HCT116 (cell line): Measurements from ENCODE around the gene RNU7-1. TPM values are rescaled to one million over a fixed set of nuclear protein-coding genes. Genes with fewer than 3 reads are reported as not detected.
A peak's percentile ranks its signal among the peaks of the same experiment; 100 is the strongest.

Experiments
- ATAC-seq: fragments of 200-7000 bp; cut with Tn5 transposase; 2 replicates; pipeline ENCODE4 v1.9.1; 2020; ENCODE audit warnings: mild to moderate bottlenecking, moderate library complexity
- BruUV-seq: library from RNA; stranded (reverse); fragments of 400-500 nt; replicated peaks from 2 replicates; lab custom pipeline; 2021; lab: Mats Ljungman, UMichigan
- CTCF ChIA-PET: fragments of 300-600 bp; sonication (Branson Sonifier 250); formaldehyde crosslinking; loops from one replicate; lab custom pipeline; 2021; ENCODE audit warnings: antibody characterized with exemption; lab: Charles Lee
- POLR2A ChIA-PET: fragments of 300-600, 350-600 bp; sonication (Branson Sonifier 250); formaldehyde crosslinking; loops from one replicate; lab custom pipeline; 2021; ENCODE audit warnings: antibody characterized with exemption; lab: Charles Lee
- RAD21 ChIA-PET, 2 experiments: fragments of 300-600 bp; sonication (Branson Sonifier 250); formaldehyde crosslinking; loops; one replicate each; lab custom pipeline; 2023; ENCODE audit warnings: low total read pairs in 2 of 2; ENCODE audit not compliant: uncharacterized antibody in 2 of 2, unreplicated experiment in 2 of 2, low non-redundant PET in 1 of 2; lab: Charles Lee
- DNase-seq: peaks from one replicate; pipeline ENCODE4 v3.0.0-alpha.2; 2010; ENCODE audit warnings: low read depth, low spot score
- H2AFZ ChIP-seq: fragments of 200-600 bp; shearing (Covaris generic), sonication (generic); 2 replicates; pipeline ENCODE4 v1.6.1; 2017; ENCODE audit warnings: low read depth, mixed run types, mixed read lengths, antibody characterized with exemption, low read length; ENCODE audit not compliant: poor library complexity, severe bottlenecking
- H3K27ac ChIP-seq: 2 replicates; pipeline ENCODE4 v1.5.1; 2012; ENCODE audit warnings: low read depth, low read length
- H3K27me3 ChIP-seq: fragments of 200-600 bp; sonication (generic); 2 replicates; pipeline ENCODE4 v1.6.1; 2016; ENCODE audit warnings: mixed run types, low read length, mixed read lengths; ENCODE audit not compliant: insufficient read depth
- H3K36me3 ChIP-seq, 2 experiments: fragments of 200-500 bp in 1 of 2; fragments of 200-600 bp in 1 of 2; sonication (Bioruptor generic) in 1 of 2; sonication (generic) in 1 of 2; 2 replicates each; pipeline versions ENCODE4 v1.5.1 to v1.6.1; 2014 to 2016; ENCODE audit warnings: low read length in 2 of 2, inconsistent platforms in 1 of 2, mixed read lengths in 1 of 2, mixed run types in 1 of 2; ENCODE audit not compliant: insufficient read depth in 2 of 2, control insufficient read depth in 1 of 2
- H3K4me1 ChIP-seq, 2 experiments: fragments of 200-600 bp in 1 of 2; sonication (generic) in 1 of 2; 2 replicates each; pipeline versions ENCODE4 v1.5.1 to v1.6.1; 2012 to 2017; ENCODE audit warnings: low read length in 2 of 2, inconsistent platforms in 1 of 2, mild to moderate bottlenecking in 1 of 2, mixed read lengths in 1 of 2, mixed run types in 1 of 2, moderate library complexity in 1 of 2; ENCODE audit not compliant: insufficient read depth in 2 of 2, control insufficient read depth in 1 of 2
- H3K4me2 ChIP-seq: fragments of 200-600 bp; sonication (generic); 2 replicates; pipeline ENCODE4 v1.6.1; 2017; ENCODE audit warnings: mixed run types, low read length, mixed read lengths
- H3K4me3 ChIP-seq, 2 experiments: fragments of 200-600 bp in 1 of 2; sonication (generic) in 1 of 2; replicated peaks in 1 of 2; 2 replicates each; pipeline ENCODE4 v1.5.1; 2011 to 2016; ENCODE audit warnings: low read length in 2 of 2, control low read depth in 1 of 2, low read depth in 1 of 2, mild to moderate bottlenecking in 1 of 2, mixed read lengths in 1 of 2, mixed run types in 1 of 2
- H3K79me2 ChIP-seq: fragments of 200-600 bp; sonication (generic); 2 replicates; pipeline ENCODE4 v1.6.1; 2017; ENCODE audit warnings: mild to moderate bottlenecking, mixed run types, low read length, moderate library complexity, mixed read lengths; ENCODE audit not compliant: insufficient read depth
- H3K9ac ChIP-seq: fragments of 200-600 bp; sonication (generic); 2 replicates; pipeline ENCODE4 v1.6.1; 2016; ENCODE audit warnings: low read length, mixed read lengths
- H3K9me2 ChIP-seq: fragments of 200-600 bp; sonication (generic), shearing (Covaris generic); 2 replicates; pipeline ENCODE4 v1.6.1; 2017; ENCODE audit warnings: mixed run types, mild to moderate bottlenecking, moderate library complexity; ENCODE audit not compliant: insufficient read depth
- H3K9me3 ChIP-seq, 2 experiments: fragments of 200-500 bp in 1 of 2; fragments of 200-600 bp in 1 of 2; sonication (Bioruptor generic) in 1 of 2; sonication (generic) in 1 of 2; 2 replicates each; pipeline ENCODE4 v1.6.1; 2014 to 2017; ENCODE audit warnings: low read length in 2 of 2, mixed read lengths in 2 of 2, inconsistent platforms in 1 of 2, low read depth in 1 of 2, mild to moderate bottlenecking in 1 of 2, mixed run types in 1 of 2, moderate library complexity in 1 of 2; ENCODE audit not compliant: control insufficient read depth in 1 of 2, insufficient read depth in 1 of 2
- H4K20me1 ChIP-seq: fragments of 200-600 bp; sonication (generic), shearing (Covaris generic); 2 replicates; pipeline ENCODE4 v1.6.1; 2017; ENCODE audit warnings: mixed run types, mild to moderate bottlenecking, moderate library complexity; ENCODE audit not compliant: insufficient read depth
- CBX3 ChIP-seq: IDR thresholded peaks from 2 replicates; pipeline ENCODE4 v1.6.1; 2012; ENCODE audit warnings: low read depth
- CEBPB ChIP-seq: IDR thresholded peaks from 2 replicates; pipeline ENCODE4 v1.6.1; 2012; ENCODE audit warnings: low read depth
- CTCF ChIP-seq, 3 experiments: fragments of 200-600 bp in 1 of 3; sonication (generic) in 1 of 3; IDR thresholded peaks in 2 of 3; conservative IDR thresholded peaks in 1 of 3; 2 replicates each; pipeline ENCODE4 v1.5.1; 2012 to 2017; ENCODE audit warnings: low read depth in 2 of 3, low read length in 2 of 3, antibody characterized with exemption in 1 of 3, borderline replicate concordance in 1 of 3, control low read depth in 1 of 3, mild to moderate bottlenecking in 1 of 3, mixed read lengths in 1 of 3, mixed run types in 1 of 3, moderate library complexity in 1 of 3; ENCODE audit not compliant: insufficient read depth in 1 of 3
- EGR1 ChIP-seq: IDR thresholded peaks from 2 replicates; pipeline ENCODE4 v1.6.1; 2012; ENCODE audit warnings: low read depth
- ELF1 ChIP-seq: IDR thresholded peaks from 2 replicates; pipeline ENCODE4 v1.6.1; 2012; ENCODE audit warnings: low read depth, borderline replicate concordance
- EZH2 ChIP-seq: fragments of 200-600 bp; sonication (generic); IDR thresholded peaks from 2 replicates; pipeline ENCODE4 v1.6.1; 2017; ENCODE audit warnings: antibody characterized with exemption, mixed run types
- EZH2phosphoT487 ChIP-seq: fragments of 200-600 bp; IDR thresholded peaks from 2 replicates; pipeline ENCODE4 v1.6.1; 2018; ENCODE audit warnings: antibody characterized with exemption, borderline replicate concordance
- JUND ChIP-seq: IDR thresholded peaks from 2 replicates; pipeline ENCODE4 v1.6.1; 2012
- POLR2AphosphoS5 ChIP-seq: IDR thresholded peaks from 2 replicates; pipeline ENCODE4 v1.6.1; 2011; ENCODE audit warnings: mild to moderate bottlenecking, low read depth, low read length, moderate library complexity
- RAD21 ChIP-seq: IDR thresholded peaks from 2 replicates; pipeline ENCODE4 v1.6.1; 2012; ENCODE audit warnings: low read depth, mild to moderate bottlenecking
- SIN3A ChIP-seq: IDR thresholded peaks from 2 replicates; pipeline ENCODE4 v1.6.1; 2012; ENCODE audit warnings: low read depth
- YY1 ChIP-seq: IDR thresholded peaks from 2 replicates; pipeline ENCODE4 v1.6.1; 2011; ENCODE audit warnings: low read length, low read depth, moderate library complexity, mild to moderate bottlenecking; ENCODE audit not compliant: insufficient replicate concordance; ENCODE audit errors: extremely low read depth
- ZBTB33 ChIP-seq: IDR thresholded peaks from 2 replicates; pipeline ENCODE4 v1.6.1; 2011; ENCODE audit warnings: mild to moderate bottlenecking, low read length, moderate library complexity; ENCODE audit not compliant: insufficient replicate concordance; ENCODE audit errors: extremely low read depth
- ZFX ChIP-seq: fragments of 450-650 bp; IDR thresholded peaks from 2 replicates; pipeline ENCODE4 v1.6.1; 2017
- ZNF274 ChIP-seq: fragments of 200-500 bp; sonication (Bioruptor generic); IDR thresholded peaks from 2 replicates; pipeline ENCODE4 v1.6.1; 2014; ENCODE audit warnings: mild to moderate bottlenecking, low read depth, low read length, inconsistent platforms
- intact Hi-C: fragments of 100-400 bp; cut with micrococcal nuclease; formaldehyde crosslinking; loops from 2 replicates; pipeline ENCODE4 v1.10.0; 2022
- total RNA-seq: library from RNA; stranded (reverse); gene quantifications from one replicate; pipeline ENCODE4 v1.2.1, GENCODE V29; 2021; ENCODE audit not compliant: unreplicated experiment
- TF ChIP-seq, protein P1 (sequence below): IDR thresholded peaks from 2 replicates; pipeline ENCODE4 v1.6.1; 2012

Gene RNU7-1
- total RNA-seq, 1 experiment from 2014 or later = not detected

GRCh38 chr12:6977653-6978052 is 34.0 kb downstream of the RNU7-1 start:
- ATAC-seq = peak; percentile 21; the same call in 1 of the 2 replicates
- Histone ChIP-seq H3K36me3 (peaks cover 60% of the 10 kb centered on the region in 2 experiments), H4K20me1 (no peaks in the 10 kb centered on the region), H3K9ac (no peak overlapping the region), H3K9me2 (no peaks in the 10 kb centered on the region), H3K27me3 (no peaks in the 10 kb centered on the region), H2AFZ (no peak overlapping the region), H3K4me3 (no peak overlapping the region), H3K27ac (no peak overlapping the region)
- RAD21 ChIA-PET = no interaction called here
- BruUV-seq = no TSS peak
- POLR2A ChIA-PET = interaction anchor here (1.4 kb wide), 1 partner anchor 131 kb away, joined by 3 read pairs; the partner anchor contains the start of gene C1RL
- DNase-seq = no peak
- TF ChIP-seq POLR2AphosphoS5 (no peak), RAD21 (no peak), ZFX (no peak)
- TF ChIP-seq, all 23 proteins: peak for 0
- CTCF ChIA-PET = interaction anchor here (1.0 to 1.4 kb wide), 2 partner anchors 13 to 33 kb away, joined by 3 read pairs; no protein-coding TSS in a partner anchor
- H3K4me1 ChIP-seq = peaks cover 0 to under 1% of the 10 kb centered on the region in 2 experiments; a peak in 2 of 4 replicates
- intact Hi-C loops = no loop called here
- no peak overlapping the region for H3K4me2 ChIP-seq
- no peaks in the 10 kb centered on the region for H3K9me3 ChIP-seq
- H3K79me2 ChIP-seq = peaks cover 21% of the 10 kb centered on the region

GRCh38 chr12:6978188-6978587 is 34.6 kb downstream of the RNU7-1 start:
- H3K27me3 ChIP-seq = no peaks in the 10 kb centered on the region
- no peaks in the 10 kb centered on the region for H3K9me3 ChIP-seq
- H3K36me3 ChIP-seq = peaks cover 57 to 63% of the 10 kb centered on the region in 2 experiments
- ChIA-PET RAD21 (no interaction called here), POLR2A (interaction anchor here (1.4 kb wide), 1 partner anchor 130 kb away, joined by 3 read pairs; the partner anchor contains the start of gene C1RL), CTCF (interaction anchor here (0.5 to 1.0 kb wide), 2 partner anchors 13 to 75 kb away, joined by 3 read pairs; no protein-coding TSS in a partner anchor)
- ATAC-seq (0 out of 2 replicates have a peak, but pooled peaks have one; percentile 8), DNase-seq (no peak)
- intact Hi-C loops = no loop called here
- BruUV-seq = no TSS peak
- no peaks in the 10 kb centered on the region for H3K9me2 ChIP-seq
- H2AFZ ChIP-seq = no peak overlapping the region
- no peaks in the 10 kb centered on the region for H3K4me1 ChIP-seq
- 0 out of 2 replicates have a peak overlapping the region, but pooled peaks have one; percentile 27 for H3K27ac ChIP-seq
- no peak overlapping the region for H3K4me2 ChIP-seq
- no peaks in the 10 kb centered on the region for H4K20me1 ChIP-seq
- peaks cover 16% of the 10 kb centered on the region for H3K79me2 ChIP-seq
- H3K9ac ChIP-seq = no peak overlapping the region
- H3K4me3 ChIP-seq = no peak overlapping the region
- TF ChIP-seq CBX3 = no peak
- TF ChIP-seq ZBTB33 = no peak
- no peak for TF ChIP-seq CEBPB
- no peak for TF ChIP-seq ELF1
- no peak for TF ChIP-seq JUND
- no peak for TF ChIP-seq CTCF (IDR thresholded peaks at IDR 0.05 in 2 of 3, conservative IDR thresholded peaks at IDR 0.05 in 1 of 3; ENCODE audit: borderline replicate concordance in 1 of 3, insufficient read depth in 1 of 3, low read depth in 2 of 3, low read length in 2 of 3)
- no peak for TF ChIP-seq ZNF274
- TF ChIP-seq YY1 = no peak
- TF ChIP-seq EZH2 = no peak
- TF ChIP-seq EZH2phosphoT487 = no peak
- TF ChIP-seq RAD21 = no peak
- TF ChIP-seq SIN3A = no peak
- no peak for TF ChIP-seq EGR1
- no peak for TF ChIP-seq POLR2AphosphoS5
- TF ChIP-seq ZFX = no peak
- TF ChIP-seq, protein P1, sequence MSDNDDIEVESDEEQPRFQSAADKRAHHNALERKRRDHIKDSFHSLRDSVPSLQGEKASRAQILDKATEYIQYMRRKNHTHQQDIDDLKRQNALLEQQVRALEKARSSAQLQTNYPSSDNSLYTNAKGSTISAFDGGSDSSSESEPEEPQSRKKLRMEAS = no peak
